NCI-H146 treated with DMSO at 0.1 percent for 48 hours (cell line): ENCODE data around the gene MCC.

Experiments used
- DNase-seq: peaks from one replicate; lab custom pipeline; 2025; ENCODE audit not compliant: unreplicated experiment; lab: John Stamatoyannopoulos, UW

Gene MCC

GRCh38 chr5:113152380-113152740, 335.9 kb downstream of the MCC start:
- no peak for DNase-seq

DNA sequence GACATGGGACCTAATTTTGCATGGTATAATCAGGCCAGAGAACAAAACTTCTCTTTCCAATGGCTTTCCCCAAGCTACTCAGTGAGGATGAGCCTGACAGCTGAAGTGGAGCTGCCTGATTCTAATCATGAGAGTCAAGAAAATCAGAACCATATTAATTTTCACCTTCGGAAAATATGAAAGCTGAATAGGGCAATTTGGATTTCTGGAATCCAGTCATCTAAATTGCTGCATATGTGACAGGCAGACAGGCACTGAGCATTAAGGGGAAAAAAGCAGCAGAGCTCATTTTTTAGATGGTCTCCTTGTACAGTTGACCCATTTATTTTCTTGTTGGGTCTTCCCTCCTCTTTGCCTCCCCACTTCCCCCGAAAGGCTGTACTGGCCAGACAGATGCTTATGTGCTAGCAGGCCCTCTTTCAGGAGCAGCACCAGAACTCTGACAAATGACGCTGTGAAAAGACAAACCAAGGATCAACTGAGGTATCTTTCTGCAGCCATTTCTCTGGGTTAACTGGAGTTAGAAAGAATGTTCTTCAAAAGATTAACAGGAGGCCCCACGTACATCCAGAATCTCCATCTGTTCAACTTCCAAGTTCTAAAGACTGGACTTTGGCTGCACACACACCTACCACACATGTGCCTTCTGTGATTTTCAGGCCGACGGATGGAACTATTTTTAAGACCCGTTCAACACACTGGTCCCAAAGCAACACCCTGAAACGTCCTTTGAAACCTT, 336.4 kb downstream of the MCC start:
- no peak for DNase-seq

- no peak for DNase-seq
These were observed 337.4 kb downstream of the MCC start for GRCh38 chr5:113150821-113151220.

GRCh38 chr5:113150221-113150620, 338.0 kb downstream of the MCC start:
- DNase-seq = no peak

DNA sequence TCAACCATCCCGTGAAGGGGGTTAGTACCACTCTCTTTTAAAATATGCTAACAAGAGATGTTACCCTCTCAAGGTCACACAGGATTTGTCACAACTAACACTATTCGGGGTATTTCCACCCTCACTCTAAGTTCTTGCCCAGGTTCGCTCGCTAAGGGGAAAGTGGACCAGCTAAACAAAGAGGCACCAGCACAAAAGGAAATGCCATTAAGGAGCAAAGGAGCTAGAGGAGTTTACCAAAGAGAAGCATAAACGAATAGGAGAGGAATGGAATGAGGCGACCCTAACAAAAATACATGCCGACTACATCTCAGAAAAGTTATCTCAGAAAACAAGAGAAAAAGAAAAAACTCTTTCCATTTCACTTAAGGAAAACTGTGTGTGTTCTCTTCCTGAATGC, 340.7 kb downstream of the MCC start:
- no peak for DNase-seq

GRCh38 chr5:113147101-113147508, 341.1 kb downstream of the MCC start:
- no peak for DNase-seq

DNA sequence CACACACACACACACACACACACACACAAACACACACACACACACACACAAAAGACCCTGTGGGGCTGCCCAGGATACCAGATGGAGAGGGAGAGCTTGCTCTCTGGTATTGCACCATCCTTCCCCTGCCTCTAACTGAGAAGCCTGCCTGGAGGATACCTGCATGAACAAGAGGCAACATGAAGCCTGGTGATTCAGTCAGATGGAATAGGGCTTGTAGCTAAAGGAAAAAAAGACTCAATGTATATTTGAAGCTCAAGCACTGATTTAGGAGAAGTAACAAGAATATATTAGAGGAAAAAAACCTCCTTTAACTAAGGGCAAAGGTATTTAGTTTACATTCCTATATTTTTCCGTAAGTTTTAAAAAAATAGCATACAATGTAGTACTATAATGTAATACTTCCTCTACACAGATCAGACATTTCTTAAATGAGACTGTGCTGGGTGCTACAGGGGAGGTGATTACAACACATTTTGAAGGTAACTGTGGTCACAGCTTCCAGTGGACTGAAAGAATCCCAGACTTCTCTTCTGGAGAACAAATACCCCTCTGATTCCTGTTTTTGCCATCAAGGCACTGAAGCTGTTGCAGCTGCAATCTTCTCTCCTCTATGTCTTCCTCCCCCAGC, 342.4 kb downstream of the MCC start:
- DNase-seq = no peak

- no peak for DNase-seq
These were observed 346.1 kb downstream of the MCC start for GRCh38 chr5:113142186-113142585.

DNA sequence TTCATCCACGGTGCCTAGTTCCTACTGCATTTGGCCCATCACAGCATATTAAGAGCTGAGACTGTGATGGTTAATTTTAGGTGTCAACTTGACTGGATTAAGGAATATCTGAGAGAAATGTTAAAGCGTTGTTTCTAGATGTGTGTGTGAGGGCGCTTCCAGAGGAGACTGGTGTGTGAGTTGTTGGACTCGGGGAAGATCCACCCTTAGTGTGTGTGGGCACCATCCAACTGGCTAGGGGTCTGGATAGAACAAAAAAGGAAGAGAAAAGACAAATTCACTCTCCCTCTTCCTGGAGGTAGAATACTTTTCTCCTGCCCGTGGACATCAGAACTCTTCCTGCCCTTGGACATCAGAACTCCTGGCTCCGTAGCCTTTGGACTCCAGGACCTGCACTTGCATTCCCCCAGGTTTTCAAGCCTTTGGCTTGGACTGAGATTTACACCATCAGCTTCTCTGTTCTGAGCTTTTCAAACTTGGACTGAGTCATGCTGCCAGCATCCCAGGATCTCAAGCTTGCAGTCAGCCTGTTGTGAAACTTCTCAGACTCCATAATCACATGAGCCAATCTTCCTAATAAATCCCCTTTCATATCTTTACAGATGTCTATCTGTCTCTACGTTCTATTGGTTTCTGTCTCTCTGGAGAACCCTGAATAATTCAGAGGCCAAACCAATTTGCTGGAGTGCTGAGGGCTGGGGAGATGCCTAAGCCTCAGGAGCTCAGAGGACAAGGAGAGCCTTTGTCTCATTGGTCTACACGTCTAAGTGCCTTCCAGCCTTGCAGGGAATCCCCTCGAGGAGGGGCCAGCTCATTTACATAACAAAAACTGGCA, 347.2 kb downstream of the MCC start:
- no peak for DNase-seq

DNA sequence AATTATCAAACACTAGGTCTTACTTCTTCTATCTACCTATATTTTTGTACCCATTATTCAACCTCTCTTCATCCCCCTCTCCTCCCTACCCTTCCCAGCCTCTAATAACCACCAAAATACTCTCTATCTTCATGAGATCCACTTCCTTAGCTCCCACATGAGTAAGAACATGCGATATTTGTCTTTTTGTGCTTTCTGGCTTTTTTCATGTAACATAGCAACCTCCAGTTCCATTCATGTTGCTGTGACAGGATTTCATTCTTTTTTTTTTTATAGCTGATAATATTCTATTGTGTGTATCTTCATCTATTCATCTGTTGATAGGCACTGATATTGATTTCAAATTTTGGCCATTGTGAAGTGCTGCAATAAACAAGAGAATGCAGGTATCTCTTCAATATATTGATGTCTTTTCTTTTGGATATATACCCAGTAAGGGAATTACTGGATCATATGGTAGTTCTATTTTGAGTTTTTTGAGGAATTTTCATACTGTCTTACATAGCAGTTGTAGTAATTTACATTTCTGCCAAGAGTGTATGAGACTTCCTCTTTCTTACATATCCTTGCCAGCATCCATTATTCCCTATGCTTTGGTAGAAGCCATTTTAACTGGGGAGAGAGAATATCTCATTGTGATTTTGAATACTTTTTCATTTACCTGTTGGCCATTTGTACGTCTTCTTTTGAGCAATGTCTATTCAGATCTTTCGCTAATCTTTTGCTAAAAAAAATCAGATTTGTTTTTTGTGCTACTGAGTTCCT, 354.9 kb downstream of the MCC start:
- DNase-seq = no peak

GRCh38 chr5:113132564-113132963, 355.7 kb downstream of the MCC start:
- no peak for DNase-seq

GRCh38 chr5:113128641-113129330, 359.5 kb downstream of the MCC start:
- DNase-seq = no peak

GRCh38 chr5:113128082-113128481, 360.2 kb downstream of the MCC start:
- no peak for DNase-seq

- DNase-seq = no peak
These were observed 361.2 kb downstream of the MCC start for GRCh38 chr5:113127021-113127420.

- no peak for DNase-seq
These were observed 362.9 kb downstream of the MCC start for GRCh38 chr5:113125371-113125770.

DNA sequence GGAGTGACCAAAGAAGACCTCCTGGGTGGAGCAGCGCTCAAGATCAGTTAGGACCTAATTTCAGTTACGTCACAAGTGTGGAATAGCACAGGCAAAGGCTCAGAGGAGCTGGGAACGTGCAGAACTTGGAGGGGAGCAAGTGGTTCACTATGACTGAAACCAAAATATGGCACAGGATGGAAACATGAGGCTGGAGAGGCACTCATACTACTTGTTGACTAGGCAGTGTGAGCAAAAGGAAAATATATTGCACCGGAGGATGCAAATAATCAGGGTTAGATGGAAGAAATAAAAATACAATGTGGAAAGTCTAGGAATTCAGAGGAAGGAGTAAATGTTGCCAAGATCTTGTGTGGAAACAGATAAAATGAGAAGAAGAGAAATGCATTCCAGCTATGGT, 363.3 kb downstream of the MCC start:
- no peak for DNase-seq

GRCh38 chr5:113124265-113124664, 364.0 kb downstream of the MCC start:
- DNase-seq = no peak

- no peak for DNase-seq
These were observed 364.6 kb downstream of the MCC start for GRCh38 chr5:113123618-113124017.

- no peak for DNase-seq
These were observed 366.2 kb downstream of the MCC start for GRCh38 chr5:113122053-113122452.

DNA sequence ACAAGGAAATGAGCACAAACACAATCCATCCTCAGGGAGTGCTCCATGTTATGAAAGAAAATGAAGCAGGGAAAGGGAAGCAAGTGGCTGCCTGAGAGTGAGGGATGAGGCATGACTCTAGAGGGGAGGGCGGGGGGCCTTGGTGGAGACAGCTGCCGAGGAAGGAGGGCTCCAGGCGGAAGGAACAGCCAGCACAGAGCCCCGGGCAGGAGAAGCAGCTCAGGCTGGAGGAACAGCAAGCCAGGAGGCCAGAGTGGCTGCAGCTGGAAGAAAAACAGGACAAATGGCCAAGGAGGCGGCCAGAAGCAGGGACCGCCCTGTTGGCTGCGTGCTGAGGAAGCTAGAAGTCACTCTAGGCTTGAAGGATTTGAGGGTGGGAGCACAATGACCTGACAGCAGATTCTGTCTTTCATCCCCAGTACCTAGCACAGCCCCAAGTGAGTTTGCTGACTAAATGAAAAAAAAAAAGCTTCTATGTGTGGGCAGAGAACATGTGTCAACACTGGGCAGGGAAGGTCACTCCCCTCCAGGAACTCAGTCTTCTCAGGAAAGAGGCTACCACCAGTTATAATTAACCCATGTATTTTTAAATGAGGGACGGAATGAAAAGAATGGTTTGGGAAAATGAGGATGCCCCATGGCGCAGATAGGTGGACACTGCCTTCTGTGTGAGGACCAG, 368.9 kb downstream of the MCC start:
- no peak for DNase-seq
